H1 (cell line): Measurements from ENCODE around the gene PPFIA2.
A peak's percentile ranks its signal among the peaks of the same experiment; 100 is the strongest.

Experiments used
- ATF3 ChIP-seq: IDR thresholded peaks from 2 replicates; pipeline ENCODE4 v1.6.1; 2011; ENCODE audit warnings: low read depth, mild to moderate bottlenecking, low read length; ENCODE audit not compliant: insufficient read depth
- CHD1 ChIP-seq: IDR thresholded peaks from 2 replicates; pipeline ENCODE4 v1.6.1; 2012; ENCODE audit warnings: low read depth, low read length, improper control_type of control experiment
- EGR1 ChIP-seq: IDR thresholded peaks from 2 replicates; pipeline ENCODE4 v1.6.1; 2011; ENCODE audit warnings: low read depth, low read length, borderline replicate concordance
- HDAC2 ChIP-seq, 2 experiments: fragments of 300-600 bp in 1 of 2; sonication (generic) in 1 of 2; IDR thresholded peaks; 2 replicates each; pipeline ENCODE4 v1.6.1; 2011 to 2012; ENCODE audit warnings: low read depth in 2 of 2, low read length in 2 of 2, mild to moderate bottlenecking in 2 of 2, moderate library complexity in 2 of 2, borderline replicate concordance in 1 of 2, inconsistent platforms in 1 of 2
- KDM5A ChIP-seq: fragments of 200-600 bp; IDR thresholded peaks from 2 replicates; pipeline ENCODE4 v1.7.1; 2012; ENCODE audit warnings: mild to moderate bottlenecking, low read length, inconsistent platforms, mixed read lengths
- MAFK ChIP-seq: IDR thresholded peaks from 2 replicates; pipeline ENCODE4 v1.6.1; 2012; ENCODE audit warnings: low read depth, mild to moderate bottlenecking, improper control_type of control experiment, low read length
- POLR2AphosphoS5 ChIP-seq: IDR thresholded peaks from 2 replicates; pipeline ENCODE4 v1.6.1; 2011; ENCODE audit warnings: low read depth, low read length
- RFX5 ChIP-seq: IDR thresholded peaks from 2 replicates; pipeline ENCODE4 v1.6.1; 2011; ENCODE audit warnings: low read depth, low read length, improper control_type of control experiment, borderline replicate concordance
- SP2 ChIP-seq: IDR thresholded peaks from 2 replicates; pipeline ENCODE4 v1.6.1; 2012; ENCODE audit warnings: mild to moderate bottlenecking, low read length, inconsistent platforms
- TEAD4 ChIP-seq: IDR thresholded peaks from 2 replicates; pipeline ENCODE4 v1.6.1; 2012; ENCODE audit warnings: low read depth, low read length, inconsistent platforms, mixed read lengths
- TF ChIP-seq, protein P1 (sequence below), 3 experiments: IDR thresholded peaks; 1 replicate in 2 of 3; 2 replicates in 1 of 3; pipeline versions ENCODE4 v1.5.1 to v1.6.1; 2011; ENCODE audit warnings: low read length in 3 of 3, mild to moderate bottlenecking in 3 of 3, inconsistent platforms in 2 of 3, low read depth in 1 of 3, moderate library complexity in 1 of 3; ENCODE audit not compliant: insufficient read depth in 1 of 3; ENCODE audit errors: control extremely low read depth in 1 of 3

DNA sequence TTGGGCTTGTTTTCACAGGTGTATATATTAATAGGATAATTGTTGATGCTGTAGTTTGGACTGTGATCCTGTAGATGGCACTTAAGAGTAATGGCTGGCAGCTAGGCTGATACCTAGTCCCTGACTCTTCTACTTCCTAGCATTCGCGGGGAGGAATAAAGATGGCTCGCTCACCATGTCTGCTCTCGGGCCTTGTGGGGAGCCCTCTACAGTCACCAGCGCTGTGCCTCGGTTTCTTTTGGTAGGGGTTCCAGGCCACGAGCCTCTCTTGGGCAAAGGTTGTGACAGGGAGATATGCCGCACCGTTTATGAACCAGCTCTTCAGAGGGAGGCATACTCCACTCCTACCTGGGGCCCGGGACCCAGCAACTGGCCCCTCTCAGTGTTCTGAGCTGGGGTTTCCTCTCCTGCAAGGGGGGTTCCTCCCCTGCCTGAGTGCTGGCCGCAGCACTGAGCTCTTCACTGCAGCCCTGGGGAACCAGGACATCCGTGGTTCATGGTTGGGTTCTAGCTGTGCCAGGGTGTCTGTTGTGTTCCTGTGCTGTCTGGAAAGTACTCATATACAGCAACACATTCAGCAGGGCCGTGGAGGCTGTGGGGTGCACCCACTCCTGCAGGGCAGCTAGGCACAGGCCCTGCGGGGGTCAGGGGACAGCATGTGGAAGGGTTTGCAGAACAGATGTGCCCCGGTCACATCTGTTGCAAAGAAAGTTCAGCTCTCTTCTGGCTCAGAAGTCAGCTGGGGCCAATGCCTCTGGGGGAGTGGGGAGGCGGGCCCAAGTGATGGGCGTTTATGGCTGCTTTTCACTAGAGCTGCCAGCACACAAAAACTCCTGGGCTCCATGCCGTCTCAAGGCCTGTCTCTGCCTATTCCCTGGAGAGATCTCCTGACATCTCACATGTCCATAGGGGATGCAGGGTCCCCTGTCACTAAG, 147.9 kb downstream of the PPFIA2 start:
- TF ChIP-seq MAFK: no peak
- no peak for TF ChIP-seq TEAD4
- TF ChIP-seq CHD1: no peak
- no peak for TF ChIP-seq KDM5A
- TF ChIP-seq EGR1: no peak
- TF ChIP-seq ATF3: no peak
- TF ChIP-seq SP2: no peak
- TF ChIP-seq RFX5: no peak
- TF ChIP-seq, protein P1, sequence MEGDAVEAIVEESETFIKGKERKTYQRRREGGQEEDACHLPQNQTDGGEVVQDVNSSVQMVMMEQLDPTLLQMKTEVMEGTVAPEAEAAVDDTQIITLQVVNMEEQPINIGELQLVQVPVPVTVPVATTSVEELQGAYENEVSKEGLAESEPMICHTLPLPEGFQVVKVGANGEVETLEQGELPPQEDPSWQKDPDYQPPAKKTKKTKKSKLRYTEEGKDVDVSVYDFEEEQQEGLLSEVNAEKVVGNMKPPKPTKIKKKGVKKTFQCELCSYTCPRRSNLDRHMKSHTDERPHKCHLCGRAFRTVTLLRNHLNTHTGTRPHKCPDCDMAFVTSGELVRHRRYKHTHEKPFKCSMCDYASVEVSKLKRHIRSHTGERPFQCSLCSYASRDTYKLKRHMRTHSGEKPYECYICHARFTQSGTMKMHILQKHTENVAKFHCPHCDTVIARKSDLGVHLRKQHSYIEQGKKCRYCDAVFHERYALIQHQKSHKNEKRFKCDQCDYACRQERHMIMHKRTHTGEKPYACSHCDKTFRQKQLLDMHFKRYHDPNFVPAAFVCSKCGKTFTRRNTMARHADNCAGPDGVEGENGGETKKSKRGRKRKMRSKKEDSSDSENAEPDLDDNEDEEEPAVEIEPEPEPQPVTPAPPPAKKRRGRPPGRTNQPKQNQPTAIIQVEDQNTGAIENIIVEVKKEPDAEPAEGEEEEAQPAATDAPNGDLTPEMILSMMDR (IDR thresholded peaks at IDR 0.05; ENCODE audit: control extremely low read depth in 1 of 3, insufficient read depth in 1 of 3, low read depth in 1 of 3, low read length in 3 of 3): peak in 2 of 3 experiments; percentile 32 to 47; a peak in 2 of 4 replicates
- TF ChIP-seq POLR2AphosphoS5: no peak
- no peak for TF ChIP-seq HDAC2 (IDR thresholded peaks at IDR 0.05; ENCODE audit: borderline replicate concordance in 1 of 2, low read depth in 2 of 2, low read length in 2 of 2)
